Measurements from ENCODE around the gene SLC17A3.

Gene SLC17A3

DNA sequence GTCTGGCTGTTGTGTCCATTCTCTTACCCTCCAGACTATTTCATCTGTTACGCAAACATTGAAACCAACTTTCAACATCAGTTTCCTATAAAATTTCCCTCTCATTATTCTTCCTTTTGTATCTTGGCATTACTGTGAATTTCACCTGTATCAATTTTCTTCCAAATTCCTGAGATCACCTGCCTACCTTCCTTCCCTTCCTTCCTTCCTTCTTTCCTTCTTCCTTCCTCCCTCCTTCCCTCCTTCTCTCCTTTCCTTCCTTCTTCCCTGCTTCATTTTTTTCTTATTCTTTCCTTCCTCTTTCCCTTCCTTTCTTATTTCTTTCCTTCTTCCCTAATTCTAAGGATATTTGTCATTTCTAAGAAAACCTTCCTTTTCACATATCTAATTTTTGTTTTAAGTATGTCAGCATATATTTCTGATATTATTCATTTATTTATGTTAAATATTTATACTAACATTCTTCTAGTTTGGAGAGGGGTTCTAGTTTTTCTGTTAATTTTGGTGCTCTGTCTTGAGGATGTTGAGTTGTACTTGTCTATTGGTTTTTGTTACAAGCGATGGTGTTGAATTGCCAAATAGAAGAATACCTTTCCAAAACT is 4.8 kb upstream of the SLC17A3 start:
- TF ChIP-seq TAF1 (IDR thresholded peaks at IDR 0.05; ENCODE audit: borderline replicate concordance, insufficient read depth, low read length) (no peak), SIN3A (IDR thresholded peaks at IDR 0.05; ENCODE audit: borderline replicate concordance, insufficient read depth, low read length) (no peak), POLR2AphosphoS5 (IDR thresholded peaks at IDR 0.05; ENCODE audit: low read depth, low read length) (no peak), FOXP2 (optimal IDR thresholded peaks at IDR 0.05; ENCODE audit: borderline replicate concordance, extremely low read depth, extremely low read length, insufficient read depth) (no peak)
- TF ChIP-seq, protein P1, sequence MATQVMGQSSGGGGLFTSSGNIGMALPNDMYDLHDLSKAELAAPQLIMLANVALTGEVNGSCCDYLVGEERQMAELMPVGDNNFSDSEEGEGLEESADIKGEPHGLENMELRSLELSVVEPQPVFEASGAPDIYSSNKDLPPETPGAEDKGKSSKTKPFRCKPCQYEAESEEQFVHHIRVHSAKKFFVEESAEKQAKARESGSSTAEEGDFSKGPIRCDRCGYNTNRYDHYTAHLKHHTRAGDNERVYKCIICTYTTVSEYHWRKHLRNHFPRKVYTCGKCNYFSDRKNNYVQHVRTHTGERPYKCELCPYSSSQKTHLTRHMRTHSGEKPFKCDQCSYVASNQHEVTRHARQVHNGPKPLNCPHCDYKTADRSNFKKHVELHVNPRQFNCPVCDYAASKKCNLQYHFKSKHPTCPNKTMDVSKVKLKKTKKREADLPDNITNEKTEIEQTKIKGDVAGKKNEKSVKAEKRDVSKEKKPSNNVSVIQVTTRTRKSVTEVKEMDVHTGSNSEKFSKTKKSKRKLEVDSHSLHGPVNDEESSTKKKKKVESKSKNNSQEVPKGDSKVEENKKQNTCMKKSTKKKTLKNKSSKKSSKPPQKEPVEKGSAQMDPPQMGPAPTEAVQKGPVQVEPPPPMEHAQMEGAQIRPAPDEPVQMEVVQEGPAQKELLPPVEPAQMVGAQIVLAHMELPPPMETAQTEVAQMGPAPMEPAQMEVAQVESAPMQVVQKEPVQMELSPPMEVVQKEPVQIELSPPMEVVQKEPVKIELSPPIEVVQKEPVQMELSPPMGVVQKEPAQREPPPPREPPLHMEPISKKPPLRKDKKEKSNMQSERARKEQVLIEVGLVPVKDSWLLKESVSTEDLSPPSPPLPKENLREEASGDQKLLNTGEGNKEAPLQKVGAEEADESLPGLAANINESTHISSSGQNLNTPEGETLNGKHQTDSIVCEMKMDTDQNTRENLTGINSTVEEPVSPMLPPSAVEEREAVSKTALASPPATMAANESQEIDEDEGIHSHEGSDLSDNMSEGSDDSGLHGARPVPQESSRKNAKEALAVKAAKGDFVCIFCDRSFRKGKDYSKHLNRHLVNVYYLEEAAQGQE (IDR thresholded peaks at IDR 0.05; ENCODE audit: insufficient read depth in 1 of 2, low read depth in 2 of 2, low read length in 2 of 2) = no peak

DNA sequence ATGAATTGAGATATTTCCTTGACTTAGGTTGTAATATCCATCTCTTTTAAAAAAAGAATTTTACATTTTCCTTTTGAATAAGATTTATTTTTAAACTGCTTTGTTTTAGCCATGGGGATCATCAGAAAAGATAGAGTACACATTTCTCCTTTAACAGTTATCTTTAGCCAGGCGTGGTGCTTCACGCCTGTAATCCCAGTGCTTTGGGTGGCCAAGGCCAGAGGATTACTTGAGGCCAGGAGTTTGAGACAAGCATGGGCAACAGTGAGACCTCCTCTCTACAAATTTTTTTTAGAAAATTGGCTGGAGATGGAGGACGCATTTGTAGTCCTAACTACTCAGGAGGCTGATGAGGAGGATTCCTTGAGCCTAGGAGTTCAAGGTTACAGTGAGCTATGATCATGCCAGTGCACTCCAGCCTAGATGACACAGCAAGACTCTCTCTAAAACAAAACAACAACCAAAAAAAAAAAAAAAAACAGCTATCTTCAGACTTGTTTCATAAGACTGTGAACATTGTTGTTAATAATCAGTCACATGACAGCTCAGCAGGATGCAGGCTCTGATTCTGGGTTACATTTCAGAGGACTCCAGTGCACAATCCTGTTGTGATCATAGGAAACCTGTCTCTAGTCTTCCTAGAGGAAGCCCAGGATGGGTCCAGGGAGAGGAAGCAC is 2.0 kb upstream of the SLC17A3 start:
- TF ChIP-seq SIN3A (IDR thresholded peaks at IDR 0.05; ENCODE audit: borderline replicate concordance, insufficient read depth, low read length) = no peak
- TF ChIP-seq FOXP2 (optimal IDR thresholded peaks at IDR 0.05; ENCODE audit: borderline replicate concordance, extremely low read depth, extremely low read length, insufficient read depth) = no peak
- TF ChIP-seq, protein P1 (IDR thresholded peaks at IDR 0.05; ENCODE audit: insufficient read depth in 1 of 2, low read depth in 2 of 2, low read length in 2 of 2) = no peak
- no peak for TF ChIP-seq POLR2AphosphoS5 (IDR thresholded peaks at IDR 0.05; ENCODE audit: low read depth, low read length)
- TF ChIP-seq TAF1 (IDR thresholded peaks at IDR 0.05; ENCODE audit: borderline replicate concordance, insufficient read depth, low read length) = no peak

DNA sequence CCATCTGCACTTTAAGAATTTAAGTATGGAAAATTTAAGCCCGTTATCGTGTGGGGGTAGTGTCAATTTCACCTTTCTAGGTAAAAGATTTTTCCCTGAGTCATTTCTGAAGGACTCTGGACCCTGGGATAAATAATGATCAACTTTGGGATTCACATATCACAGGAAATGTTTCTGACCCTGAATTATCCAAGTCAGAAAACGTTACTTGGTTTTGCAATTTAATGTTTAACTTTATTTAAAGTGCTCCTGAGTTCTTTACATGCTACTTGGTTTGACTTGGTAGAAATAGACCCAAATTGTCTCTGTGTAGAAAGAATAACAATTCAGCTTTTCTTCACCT is 1.5 kb upstream of the SLC17A3 start:
- TF ChIP-seq FOXP2 (optimal IDR thresholded peaks at IDR 0.05; ENCODE audit: borderline replicate concordance, extremely low read depth, extremely low read length, insufficient read depth) (no peak), TAF1 (IDR thresholded peaks at IDR 0.05; ENCODE audit: borderline replicate concordance, insufficient read depth, low read length) (no peak), SIN3A (IDR thresholded peaks at IDR 0.05; ENCODE audit: borderline replicate concordance, insufficient read depth, low read length) (no peak), POLR2AphosphoS5 (IDR thresholded peaks at IDR 0.05; ENCODE audit: low read depth, low read length) (no peak)
- TF ChIP-seq, protein P1 (IDR thresholded peaks at IDR 0.05; ENCODE audit: insufficient read depth in 1 of 2, low read depth in 2 of 2, low read length in 2 of 2) = no peak

DNA sequence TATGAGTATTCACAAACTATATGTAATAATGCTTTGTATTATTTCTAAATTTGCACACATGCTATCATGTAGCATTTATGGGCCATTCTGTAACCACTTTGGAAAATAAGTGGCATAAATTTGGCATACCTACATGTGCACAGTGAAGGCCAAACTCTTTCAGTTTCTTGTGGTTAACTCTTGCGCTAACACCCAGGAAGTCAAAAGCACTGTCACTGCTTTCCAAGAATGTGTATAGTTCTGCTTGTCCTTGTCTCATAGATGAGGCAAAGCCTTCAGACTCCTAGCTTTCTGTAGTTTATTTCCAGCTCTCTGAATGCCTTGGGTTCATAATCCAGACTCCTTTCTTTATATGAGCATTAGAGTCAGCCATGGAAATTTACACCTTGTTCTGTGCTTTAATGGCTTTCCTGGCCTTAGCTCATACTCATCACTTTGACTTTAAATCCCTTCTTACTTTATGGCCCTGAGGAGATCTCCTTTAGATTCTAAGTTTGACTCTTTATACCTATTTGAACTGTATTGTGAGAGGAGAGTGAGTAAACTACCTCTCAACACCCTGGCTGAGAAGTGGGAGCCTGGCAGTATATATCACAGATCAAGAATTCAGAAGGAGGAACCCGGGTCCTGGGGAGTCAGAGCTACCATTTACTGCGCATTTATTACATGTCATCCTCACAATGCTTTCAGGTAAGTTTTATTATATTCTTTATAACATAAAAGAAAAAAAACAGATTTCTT is 949 bp upstream of the SLC17A3 start:
- TF ChIP-seq SIN3A (IDR thresholded peaks at IDR 0.05; ENCODE audit: borderline replicate concordance, insufficient read depth, low read length) = no peak
- TF ChIP-seq TAF1 (IDR thresholded peaks at IDR 0.05; ENCODE audit: borderline replicate concordance, insufficient read depth, low read length) = no peak
- TF ChIP-seq FOXP2 (optimal IDR thresholded peaks at IDR 0.05; ENCODE audit: borderline replicate concordance, extremely low read depth, extremely low read length, insufficient read depth) = no peak
- TF ChIP-seq, protein P1 (IDR thresholded peaks at IDR 0.05; ENCODE audit: insufficient read depth in 1 of 2, low read depth in 2 of 2, low read length in 2 of 2) = no peak
- TF ChIP-seq POLR2AphosphoS5 (IDR thresholded peaks at IDR 0.05; ENCODE audit: low read depth, low read length) = no peak

All from PFSK-1 (cell line).